ENCODE data around the gene NADK.

- TF ChIP-seq CTCF (IDR thresholded peaks at IDR 0.05; ENCODE audit: borderline replicate concordance, extremely low read depth, low read length, poor library complexity, severe bottlenecking) (no peak), EZH2 (IDR thresholded peaks at IDR 0.05; ENCODE audit: borderline replicate concordance, low read depth, low read length, severe bottlenecking) (no peak)
Measured at GRCh38 chr1:1786836-1787605, 8.8 kb upstream of the NADK start.

All from DND-41 (cell line).